Measurements from ENCODE around the gene ELAC2. TPM values are rescaled to one million over a fixed set of nuclear protein-coding genes. Genes with fewer than 3 reads are reported as not detected.
A peak's percentile ranks its signal among the peaks of the same experiment; 100 is the strongest.

ELAC2 gene, protein sequence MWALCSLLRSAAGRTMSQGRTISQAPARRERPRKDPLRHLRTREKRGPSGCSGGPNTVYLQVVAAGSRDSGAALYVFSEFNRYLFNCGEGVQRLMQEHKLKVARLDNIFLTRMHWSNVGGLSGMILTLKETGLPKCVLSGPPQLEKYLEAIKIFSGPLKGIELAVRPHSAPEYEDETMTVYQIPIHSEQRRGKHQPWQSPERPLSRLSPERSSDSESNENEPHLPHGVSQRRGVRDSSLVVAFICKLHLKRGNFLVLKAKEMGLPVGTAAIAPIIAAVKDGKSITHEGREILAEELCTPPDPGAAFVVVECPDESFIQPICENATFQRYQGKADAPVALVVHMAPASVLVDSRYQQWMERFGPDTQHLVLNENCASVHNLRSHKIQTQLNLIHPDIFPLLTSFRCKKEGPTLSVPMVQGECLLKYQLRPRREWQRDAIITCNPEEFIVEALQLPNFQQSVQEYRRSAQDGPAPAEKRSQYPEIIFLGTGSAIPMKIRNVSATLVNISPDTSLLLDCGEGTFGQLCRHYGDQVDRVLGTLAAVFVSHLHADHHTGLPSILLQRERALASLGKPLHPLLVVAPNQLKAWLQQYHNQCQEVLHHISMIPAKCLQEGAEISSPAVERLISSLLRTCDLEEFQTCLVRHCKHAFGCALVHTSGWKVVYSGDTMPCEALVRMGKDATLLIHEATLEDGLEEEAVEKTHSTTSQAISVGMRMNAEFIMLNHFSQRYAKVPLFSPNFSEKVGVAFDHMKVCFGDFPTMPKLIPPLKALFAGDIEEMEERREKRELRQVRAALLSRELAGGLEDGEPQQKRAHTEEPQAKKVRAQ
- total RNA-seq, result 10 to 100 TPM; 65.3 to 77.5 TPM

DNA sequence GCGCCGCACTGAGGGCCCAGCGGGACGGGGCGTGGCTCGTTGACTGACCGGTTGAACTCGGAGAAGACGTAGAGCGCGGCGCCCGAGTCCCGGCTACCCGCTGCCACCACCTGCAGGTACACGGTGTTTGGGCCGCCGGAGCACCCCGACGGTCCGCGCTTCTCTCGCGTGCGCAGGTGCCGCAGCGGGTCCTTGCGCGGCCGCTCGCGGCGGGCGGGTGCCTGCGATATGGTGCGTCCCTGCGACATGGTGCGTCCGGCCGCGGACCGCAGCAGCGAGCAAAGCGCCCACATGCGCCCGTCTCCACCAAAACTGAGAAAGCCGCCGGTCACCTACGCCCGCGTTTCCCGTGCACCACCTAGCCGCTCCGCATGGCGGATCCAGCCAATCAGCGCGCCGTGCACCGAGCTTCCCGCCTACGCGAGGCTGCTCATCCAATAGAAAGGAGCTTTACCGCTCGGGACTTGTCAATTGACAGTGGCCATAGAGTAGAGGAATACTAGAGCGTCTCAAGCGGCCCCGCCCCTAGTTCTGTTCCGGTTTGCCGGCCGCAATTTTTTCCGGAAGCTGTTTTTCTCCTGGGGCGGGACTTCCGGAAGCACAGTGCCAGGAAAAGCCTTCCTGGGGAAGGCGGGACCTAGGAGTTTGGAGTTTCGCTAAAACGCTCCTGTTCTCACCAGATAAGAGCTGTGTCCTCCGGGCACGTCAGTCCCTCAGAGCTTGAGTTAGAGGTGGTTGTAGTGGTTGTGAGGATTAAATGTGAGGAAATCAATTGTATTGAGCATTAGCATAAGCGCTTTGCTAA, at the start of gene ELAC2:
TSS of gene ELAC2 (minus strand) at position 373 of the 805 bp plus-strand sequence. CDS start at position 293, 80 bp downstream.
- Mint-ChIP-seq H3K27ac (peak within 1 kb of the TSS; percentile 98 to 99), H3K36me3 (peaks cover 12 to 26% of the 10 kb centered on the region in 2 donors), H3K9me3 (no peaks in the 10 kb centered on the region)
- DNase-seq (ENCODE audit: low spot score in 2 of 2) (peak; percentile 92 to 99), ATAC-seq (peak; percentile 96 to 97)

DNA sequence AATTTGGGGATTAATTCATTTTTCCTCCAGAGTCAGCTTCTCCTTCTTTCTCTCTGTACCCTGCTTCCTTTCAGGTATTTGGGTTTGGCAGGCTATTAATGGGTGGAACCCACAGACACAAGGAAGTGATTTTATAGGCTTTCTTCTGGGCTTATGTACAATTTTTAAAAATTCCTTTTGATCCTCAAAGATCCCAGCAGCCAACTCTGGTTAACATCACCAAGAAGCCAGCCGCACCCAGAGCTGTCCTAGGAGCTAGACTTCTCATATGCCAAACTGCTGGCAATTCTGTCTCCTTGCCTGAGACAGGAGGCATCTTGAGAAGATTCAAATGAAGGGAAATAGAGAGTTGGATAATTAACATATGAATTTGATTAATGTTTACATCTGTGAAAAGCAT, 47.2 kb upstream of the ELAC2 start:
- Mint-ChIP-seq H3K9me3 (no peaks in the 10 kb centered on the region), H3K36me3 (no peaks in the 10 kb centered on the region), H3K27ac (no peak overlapping the region)
- DNase-seq (ENCODE audit: low spot score in 2 of 2) (no peak), ATAC-seq (no peak)

DNA sequence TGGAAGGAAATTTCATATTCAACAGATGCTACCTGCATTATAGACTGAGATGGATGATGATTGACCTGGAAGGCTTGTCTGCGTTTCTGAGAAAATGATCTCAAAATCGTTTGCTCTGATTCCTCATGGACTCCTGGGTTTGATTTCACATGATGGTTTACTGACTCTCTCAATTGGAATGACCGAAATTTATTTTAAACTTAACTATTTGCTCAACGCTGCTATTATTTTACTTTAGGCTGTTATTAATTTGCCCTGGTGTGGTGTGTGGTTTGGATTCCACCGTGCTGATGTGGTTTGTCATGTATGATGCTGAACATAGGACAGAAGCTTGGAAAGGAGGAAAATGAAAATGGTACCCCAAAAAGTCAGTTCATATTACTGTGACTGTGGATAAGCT, 37.3 kb upstream of the ELAC2 start:
- no peak for DNase-seq (ENCODE audit: low spot score in 2 of 2)
- Mint-ChIP-seq H3K9me3 (peaks cover 0 to 4% of the 10 kb centered on the region in 2 donors), H3K27ac (no peak overlapping the region), H3K36me3 (no peaks in the 10 kb centered on the region)
- no peak for ATAC-seq

DNA sequence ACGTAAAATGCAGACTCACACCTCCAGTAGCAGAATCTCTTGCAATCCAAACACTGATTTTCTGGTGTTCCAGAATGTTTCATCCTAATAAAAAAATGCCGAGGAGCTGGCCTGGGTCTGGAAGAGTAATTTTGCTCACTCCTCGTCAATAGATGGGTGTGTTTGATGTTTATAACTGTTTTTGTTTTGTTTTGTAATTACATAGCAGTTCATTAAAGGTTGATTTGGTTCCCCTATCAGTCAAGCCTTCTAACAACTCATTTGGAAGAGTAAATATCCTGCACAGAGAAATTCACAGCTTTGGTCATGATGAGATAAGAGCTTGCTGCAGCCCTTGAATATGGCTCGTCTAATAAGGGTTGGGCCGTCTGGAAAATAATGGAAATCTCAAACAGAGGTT, 36.8 kb upstream of the ELAC2 start:
- no peak for ATAC-seq
- DNase-seq (ENCODE audit: low spot score in 2 of 2), result no peak
- peaks cover 0 to 4% of the 10 kb centered on the region in 2 donors for H3K9me3 Mint-ChIP-seq
- H3K27ac Mint-ChIP-seq, result no peak overlapping the region
- no peaks in the 10 kb centered on the region for H3K36me3 Mint-ChIP-seq

DNA sequence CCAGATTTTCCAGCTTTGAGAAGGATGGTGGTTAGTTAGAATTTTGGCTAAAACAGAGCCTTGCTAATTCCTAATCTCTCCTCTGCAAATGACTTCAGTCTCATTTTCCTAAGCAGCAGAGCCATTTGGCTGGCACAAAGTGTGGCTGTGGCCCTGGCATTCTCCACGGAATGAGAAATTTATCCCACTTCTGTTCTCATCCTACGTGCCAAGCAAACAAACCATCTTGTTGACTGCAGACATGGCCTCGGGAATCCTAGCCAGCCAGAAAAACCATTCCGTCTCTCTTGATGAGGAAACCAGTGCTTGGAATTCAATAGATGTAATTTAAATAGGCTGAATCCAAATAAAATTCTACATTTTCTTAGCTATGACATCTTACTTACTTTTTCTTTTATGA, 34.1 kb upstream of the ELAC2 start:
- Mint-ChIP-seq H3K36me3 (no peaks in the 10 kb centered on the region), H3K9me3 (no peaks in the 10 kb centered on the region), H3K27ac (no peak overlapping the region)
- no peak for DNase-seq (ENCODE audit: low spot score in 2 of 2)
- ATAC-seq, result no peak

DNA sequence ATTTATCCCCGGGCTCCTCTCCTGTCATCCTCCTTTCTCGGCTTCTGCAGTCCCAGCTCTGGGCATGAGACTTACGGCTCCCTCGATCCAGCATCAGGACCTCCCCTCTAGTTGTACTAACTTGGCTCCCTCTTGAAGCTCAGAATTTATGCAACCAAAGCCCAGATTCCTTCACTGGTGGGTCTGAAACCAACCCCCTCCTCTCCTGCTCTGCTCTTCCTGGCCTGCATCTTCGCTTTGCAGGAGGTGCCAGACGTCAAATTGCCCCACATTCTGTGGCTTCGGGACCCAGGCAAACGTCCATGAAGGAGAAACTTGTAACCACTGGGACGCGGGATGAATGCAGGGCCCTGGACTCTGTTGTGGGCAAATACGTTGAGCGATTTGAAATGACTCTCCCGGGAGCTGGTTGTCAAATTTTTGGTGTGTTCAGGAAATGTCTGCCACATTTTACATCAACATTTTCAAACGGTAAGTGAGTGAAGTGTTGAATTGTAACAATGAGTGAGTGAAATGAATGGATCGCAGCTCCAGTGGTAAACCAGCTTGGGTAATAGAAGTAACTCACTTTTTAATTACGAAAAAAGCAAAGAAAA, 29.3 kb upstream of the ELAC2 start:
- Mint-ChIP-seq H3K36me3 (no peaks in the 10 kb centered on the region), H3K27ac (no peak overlapping the region), H3K9me3 (no peaks in the 10 kb centered on the region)
- ATAC-seq (no peak), DNase-seq (ENCODE audit: low spot score in 2 of 2) (no peak)

DNA sequence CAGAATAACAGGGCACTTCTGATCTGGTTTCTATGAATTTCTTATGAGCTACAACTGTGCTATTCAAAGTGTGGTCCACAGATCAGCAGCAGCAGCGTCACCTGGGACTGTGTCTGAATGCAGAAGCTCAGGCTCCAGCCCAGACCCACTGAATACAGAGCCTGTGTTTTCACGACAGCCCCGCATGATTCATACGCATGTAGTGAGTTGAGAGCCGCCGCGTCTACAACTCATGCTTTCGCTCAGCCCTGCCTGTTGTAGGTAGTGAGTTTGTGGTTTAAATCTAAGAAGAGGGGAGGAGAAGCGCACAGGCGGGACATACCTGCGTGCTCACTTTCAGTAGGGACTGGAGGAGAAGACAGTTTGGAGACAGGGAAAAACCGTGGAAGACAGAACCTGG, 28.5 kb upstream of the ELAC2 start:
- no peak overlapping the region for H3K27ac Mint-ChIP-seq
- ATAC-seq (no peak), DNase-seq (ENCODE audit: low spot score in 2 of 2) (no peak)
- H3K36me3 Mint-ChIP-seq, result no peaks in the 10 kb centered on the region
- H3K9me3 Mint-ChIP-seq, result no peaks in the 10 kb centered on the region

DNA sequence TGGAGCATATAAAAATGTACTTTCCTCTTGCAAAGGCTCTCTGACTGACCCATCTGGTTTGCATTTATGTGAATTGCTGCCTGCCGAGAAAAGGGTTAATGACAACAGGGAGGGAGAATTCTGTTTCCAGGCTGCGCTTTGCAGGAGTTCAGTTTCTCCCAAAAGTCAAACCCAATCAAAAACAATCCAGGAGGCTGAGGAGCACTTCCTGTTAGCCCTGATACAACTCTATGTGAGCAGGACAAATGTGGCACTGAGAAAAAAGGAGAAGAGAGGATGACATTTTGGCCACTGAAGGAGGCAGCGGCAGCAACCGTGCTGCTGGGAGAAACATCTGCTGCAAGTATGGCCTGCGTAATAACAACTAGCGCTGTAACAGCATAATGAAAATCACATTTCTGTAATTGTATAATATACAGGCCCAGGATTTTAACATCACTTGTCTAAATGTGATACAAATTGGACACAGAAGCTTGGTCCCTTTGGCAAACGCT, 26.8 kb upstream of the ELAC2 start:
- no peaks in the 10 kb centered on the region for H3K36me3 Mint-ChIP-seq
- DNase-seq (ENCODE audit: low spot score in 2 of 2), result no peak
- H3K27ac Mint-ChIP-seq, result no peak overlapping the region
- no peak for ATAC-seq
- H3K9me3 Mint-ChIP-seq, result no peaks in the 10 kb centered on the region

DNA sequence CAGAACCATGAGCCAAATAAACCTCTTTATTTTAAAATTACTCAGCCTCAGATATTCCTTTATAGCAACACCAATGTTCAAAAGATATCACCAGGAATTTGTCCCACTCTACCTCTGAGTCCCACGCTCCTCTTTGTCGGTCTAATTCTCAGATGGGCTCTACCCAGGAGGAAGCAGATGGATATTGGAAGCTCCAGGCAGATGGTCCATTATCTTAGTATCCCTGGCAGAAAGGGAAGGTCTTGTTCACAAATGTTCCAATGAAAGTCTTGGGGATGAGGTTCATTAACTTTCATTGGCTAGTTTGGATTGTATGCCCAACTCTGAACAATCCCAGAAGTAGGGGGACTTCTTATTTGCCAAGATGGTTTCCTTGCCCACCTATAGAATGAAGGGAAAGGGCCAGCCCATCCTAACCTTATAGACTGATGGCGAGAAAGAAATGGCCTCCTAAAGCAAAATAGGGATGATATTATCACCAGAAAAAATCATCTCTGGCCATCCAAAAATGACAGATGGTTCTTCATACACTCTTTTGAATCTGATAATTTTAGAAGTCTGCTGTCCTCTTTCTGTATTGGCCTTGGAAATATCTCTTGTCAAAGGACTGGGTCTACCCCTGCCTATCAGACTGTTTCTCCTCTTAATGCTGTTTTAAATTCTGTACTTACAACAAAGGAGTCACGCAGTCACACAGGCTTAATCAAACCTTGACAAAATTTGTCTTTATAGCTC, 21.3 kb upstream of the ELAC2 start:
- no peak for ATAC-seq

DNA sequence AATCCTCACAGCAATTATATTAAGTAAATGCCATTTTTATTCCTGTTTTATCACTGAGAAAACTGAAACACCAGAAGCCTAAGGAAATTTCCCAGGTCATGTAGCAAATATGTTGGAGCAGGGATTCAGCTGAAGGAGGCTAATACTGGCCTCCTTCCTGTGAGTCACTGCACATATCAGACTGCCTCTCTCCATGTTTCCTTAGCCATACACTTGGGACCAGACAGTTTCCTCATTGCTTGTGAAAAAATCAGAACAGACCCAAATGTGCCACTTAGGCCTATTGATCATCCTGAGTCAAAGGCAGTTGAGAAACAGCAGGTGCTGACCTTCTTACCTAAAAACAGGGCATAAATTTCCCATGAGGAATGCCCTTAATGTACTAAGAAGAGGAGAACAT, 18.9 kb upstream of the ELAC2 start:
- Mint-ChIP-seq H3K9me3 (peaks cover 21% of the 10 kb centered on the region in 2 donors), H3K27ac (peak overlapping the region in 1 of 2 donors; percentile 25), H3K36me3 (peaks cover 0 to 19% of the 10 kb centered on the region in 2 donors)
- no peak for ATAC-seq
- no peak for DNase-seq (ENCODE audit: low spot score in 2 of 2)

More for the DNA sequence above, 21.3 kb upstream of the ELAC2 start:
- H3K27ac Mint-ChIP-seq, result no peak overlapping the region
- peaks cover 0 to 19% of the 10 kb centered on the region in 2 donors for H3K36me3 Mint-ChIP-seq
- DNase-seq (ENCODE audit: low spot score in 2 of 2), result no peak
- peaks cover 21% of the 10 kb centered on the region in 2 donors for H3K9me3 Mint-ChIP-seq

DNA sequence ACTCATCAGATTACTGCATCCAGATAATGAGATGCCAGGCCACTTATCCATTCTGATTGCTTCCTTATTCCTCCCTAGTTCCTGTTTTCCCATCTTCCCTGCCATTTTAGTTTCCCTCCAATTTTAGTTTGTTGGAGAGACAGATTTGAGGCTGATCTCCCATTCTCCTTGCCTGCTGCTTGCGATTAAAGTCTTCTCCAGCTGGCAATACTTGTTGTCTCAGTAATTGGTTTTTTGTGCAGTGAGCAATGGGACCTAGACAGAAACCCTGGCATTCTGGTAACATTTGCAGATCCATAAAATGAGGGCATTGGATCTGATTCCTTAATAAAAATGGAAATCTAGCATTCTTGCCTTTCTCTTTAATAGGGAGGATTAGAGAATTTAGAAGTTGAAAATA, 17.6 kb upstream of the ELAC2 start:
- peaks cover 21% of the 10 kb centered on the region in 2 donors for H3K9me3 Mint-ChIP-seq
- no peak overlapping the region for H3K27ac Mint-ChIP-seq
- H3K36me3 Mint-ChIP-seq, result peaks cover 0 to 19% of the 10 kb centered on the region in 2 donors
- DNase-seq (ENCODE audit: low spot score in 2 of 2) (no peak), ATAC-seq (no peak)

DNA sequence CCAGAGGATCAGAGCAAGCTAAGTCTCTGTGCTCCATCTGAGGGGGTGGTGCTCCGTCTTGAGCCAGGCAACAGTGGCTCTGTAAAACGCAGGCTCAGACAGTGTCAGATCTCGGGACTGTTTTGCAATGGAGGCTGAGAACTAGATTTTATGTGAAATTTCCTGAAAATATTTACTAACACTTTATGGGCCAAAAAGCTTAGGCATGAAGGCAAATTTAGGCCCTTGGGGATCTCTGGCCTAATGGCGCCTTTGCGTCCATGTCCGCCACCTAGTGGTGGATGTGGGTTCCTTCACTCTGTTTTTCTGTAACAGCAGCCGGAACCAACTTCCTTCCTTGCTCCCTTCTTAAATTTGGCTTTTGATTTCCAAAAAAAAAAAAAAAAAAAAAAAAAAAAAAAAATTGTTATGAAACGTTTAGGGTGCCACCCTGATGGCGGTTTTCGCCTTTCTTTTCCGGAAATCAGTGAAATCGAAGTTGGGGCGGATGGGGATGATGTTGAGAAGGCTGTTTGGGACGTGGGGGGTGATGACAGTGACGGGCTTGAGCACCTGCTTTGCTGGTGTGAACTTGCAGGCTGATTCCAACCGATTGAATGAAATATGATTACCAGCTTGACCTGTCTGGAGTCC, 14.0 kb upstream of the ELAC2 start:
- Mint-ChIP-seq H3K9me3 (peaks cover 16 to 19% of the 10 kb centered on the region in 2 donors), H3K27ac (peak overlapping the region; percentile 56 to 81), H3K36me3 (peaks cover 0 to 15% of the 10 kb centered on the region in 2 donors)
- ATAC-seq, result peak; percentile 62 to 72
- peak in 1 of 2 donors; percentile 44 for DNase-seq (ENCODE audit: low spot score in 2 of 2)

DNA sequence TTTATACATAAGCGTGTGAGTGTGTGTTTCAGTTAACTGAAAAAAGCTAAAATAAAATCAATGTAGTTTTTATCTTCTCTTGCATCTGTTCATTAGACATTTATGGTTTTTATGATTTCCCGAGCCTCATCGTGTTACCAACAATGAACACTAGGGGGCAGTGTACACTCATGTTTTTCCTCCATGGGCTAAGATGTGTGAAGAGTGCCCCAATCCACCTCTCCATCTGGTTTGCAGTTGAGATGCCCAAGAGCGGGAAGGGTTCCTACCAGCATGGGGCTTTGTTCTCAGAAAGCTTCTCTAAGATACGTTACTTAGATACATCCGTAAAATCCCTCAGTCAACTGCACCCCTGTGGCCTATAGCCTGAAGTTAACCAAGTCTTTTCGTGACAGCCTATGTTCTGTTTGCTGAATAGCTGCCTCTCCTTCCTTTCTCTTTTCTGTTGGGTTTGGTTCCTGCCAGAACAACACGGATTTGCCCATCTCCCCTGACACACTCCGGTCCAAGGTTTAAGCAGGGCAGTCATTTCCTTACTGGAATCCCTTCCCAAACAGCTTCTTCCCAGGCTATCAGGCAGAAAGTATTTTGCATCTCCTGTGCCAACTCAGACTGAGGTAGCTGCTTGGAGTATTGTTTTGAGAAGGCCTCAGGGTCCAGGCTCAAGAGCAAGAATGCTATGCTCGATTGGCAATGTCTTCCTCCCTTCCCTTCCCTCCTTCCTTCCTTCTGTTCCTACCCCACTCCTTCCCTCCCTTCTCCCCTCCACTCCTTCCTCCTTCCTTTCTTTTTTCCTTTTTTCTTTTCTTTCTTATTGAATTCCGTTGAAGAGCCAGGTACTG, 12.9 kb upstream of the ELAC2 start:
- H3K9me3 Mint-ChIP-seq, result peaks cover 8 to 10% of the 10 kb centered on the region in 2 donors
- H3K27ac Mint-ChIP-seq, result peak overlapping the region in 1 of 2 donors; percentile 56
- peak; percentile 47 to 58 for ATAC-seq
- H3K36me3 Mint-ChIP-seq, result peaks cover 0 to 12% of the 10 kb centered on the region in 2 donors
- DNase-seq (ENCODE audit: low spot score in 2 of 2), result peak in 1 of 2 donors; percentile 62

DNA sequence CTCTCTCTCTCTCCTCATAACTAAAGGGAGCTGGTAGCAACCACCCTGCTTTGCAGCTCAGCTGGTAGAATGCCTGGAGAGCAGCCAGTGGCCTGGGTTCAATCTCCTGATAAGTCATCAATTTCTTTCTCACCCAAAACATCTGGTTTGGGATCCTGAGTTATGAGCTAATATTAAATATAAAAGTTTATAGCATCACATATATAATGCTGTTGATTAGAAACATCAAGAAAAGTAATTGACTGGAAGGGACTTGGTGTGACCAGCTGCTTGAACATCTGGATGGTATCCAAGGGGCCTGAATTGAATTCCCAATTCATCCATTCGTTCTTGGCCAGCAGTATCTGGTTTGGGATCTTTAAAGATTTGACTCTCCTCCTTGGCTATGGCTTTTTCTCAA, 12.2 kb upstream of the ELAC2 start:
- peaks cover 0 to 7% of the 10 kb centered on the region in 2 donors for H3K36me3 Mint-ChIP-seq
- ATAC-seq, result no peak
- H3K9me3 Mint-ChIP-seq, result peaks cover 4 to 5% of the 10 kb centered on the region in 2 donors
- no peak for DNase-seq (ENCODE audit: low spot score in 2 of 2)
- H3K27ac Mint-ChIP-seq, result peak overlapping the region in 1 of 2 donors; percentile 56

Measured in activated naive CD4-positive, alpha-beta T cell treated with anti-CD3 and anti-CD28 coated beads, Interleukin-2, amount 50 U/mL, for 72 hours (primary cell).